NCI-H524 treated with DMSO at 0.1 percent for 48 hours (cell line): ENCODE measurements around the gene OTUD3.

ENCODE experiments used
- DNase-seq: peaks from one replicate; lab custom pipeline; 2025; lab: John Stamatoyannopoulos, UW

Gene OTUD3

DNA sequence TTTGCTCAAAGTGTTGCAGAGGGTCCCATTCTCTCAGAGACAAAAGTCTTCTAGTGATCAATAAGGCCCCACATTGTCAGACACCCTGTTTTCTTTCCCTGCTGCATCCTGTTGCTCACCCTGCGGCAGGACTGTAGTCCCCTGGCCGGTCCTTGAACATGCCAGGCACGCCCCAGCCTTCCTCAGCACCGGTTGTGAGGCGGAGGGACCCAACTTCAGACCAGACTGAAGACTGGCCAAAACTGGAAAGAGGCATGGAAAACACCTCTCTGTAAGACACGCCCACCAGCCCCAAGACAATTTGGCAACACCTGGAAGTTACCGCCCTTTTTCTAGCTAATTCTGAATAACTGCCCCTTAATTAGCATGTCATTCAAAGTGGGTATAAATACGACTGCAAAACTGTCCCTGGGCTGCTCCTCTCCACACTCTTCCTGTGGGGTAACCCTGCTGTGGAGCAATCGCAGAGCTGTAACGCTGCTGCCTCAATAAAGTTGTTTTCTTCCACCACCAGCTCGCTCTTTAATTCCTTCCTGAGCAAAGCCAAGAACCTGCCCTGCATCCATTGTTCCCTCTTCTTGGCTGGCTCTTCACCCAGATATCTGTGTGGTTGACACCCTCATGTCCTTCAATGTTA lies 73.5 kb downstream of the OTUD3 start:
- no peak for DNase-seq

DNA sequence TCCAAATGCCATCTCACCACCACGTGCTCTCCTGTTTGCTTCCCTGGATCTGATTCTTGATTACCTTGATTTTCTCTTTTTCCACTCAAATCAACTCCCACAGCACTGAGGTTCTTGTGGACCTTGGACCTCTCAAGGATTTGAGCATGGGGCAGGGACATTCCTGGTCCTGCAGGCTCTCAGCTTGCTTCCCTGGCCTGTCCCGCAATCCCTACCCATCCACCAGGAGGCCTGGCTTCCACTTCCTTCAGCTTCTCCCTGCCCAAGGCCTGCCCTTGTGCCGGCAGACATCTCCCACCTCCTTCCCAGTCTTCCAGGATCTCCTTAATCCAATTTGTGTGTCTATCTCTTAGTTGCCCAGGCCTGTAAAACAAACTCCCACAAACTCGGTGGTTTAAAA lies 75.6 kb downstream of the OTUD3 start:
- DNase-seq: no peak

DNA sequence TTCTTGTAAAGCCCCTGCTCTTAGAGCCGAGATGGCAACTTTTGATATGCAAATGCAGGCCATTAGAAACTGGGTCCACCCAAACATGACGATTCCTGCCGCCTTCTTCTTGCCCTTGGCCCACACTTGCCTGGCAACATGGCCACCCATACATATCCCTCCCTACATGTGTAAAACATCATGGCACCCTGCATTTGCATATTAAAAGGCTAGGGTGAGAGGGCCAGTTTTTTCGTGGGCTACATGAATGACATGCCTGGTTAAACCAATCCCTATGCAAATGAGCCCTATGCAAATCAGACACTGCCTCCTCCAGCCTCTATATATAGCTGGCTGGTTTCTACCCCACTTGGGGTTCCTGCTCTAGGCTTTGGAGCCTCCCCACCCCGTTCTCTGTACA lies 78.4 kb downstream of the OTUD3 start:
- DNase-seq: no peak
